Superior temporal gyrus (tissue), 1 donor: ENCODE measurements around the gene CASS4.
"Not testable (repeated sequence)": the region's sequence is repeated elsewhere in the genome, so short reads cannot be mapped to it uniquely, and the experiment has no call there.

Experiments used
- DNase-seq: peaks from one replicate; pipeline ENCODE4 v3.0.0-alpha.2; 2016; ENCODE audit errors: extremely low spot score

The CASS4 gene, protein sequence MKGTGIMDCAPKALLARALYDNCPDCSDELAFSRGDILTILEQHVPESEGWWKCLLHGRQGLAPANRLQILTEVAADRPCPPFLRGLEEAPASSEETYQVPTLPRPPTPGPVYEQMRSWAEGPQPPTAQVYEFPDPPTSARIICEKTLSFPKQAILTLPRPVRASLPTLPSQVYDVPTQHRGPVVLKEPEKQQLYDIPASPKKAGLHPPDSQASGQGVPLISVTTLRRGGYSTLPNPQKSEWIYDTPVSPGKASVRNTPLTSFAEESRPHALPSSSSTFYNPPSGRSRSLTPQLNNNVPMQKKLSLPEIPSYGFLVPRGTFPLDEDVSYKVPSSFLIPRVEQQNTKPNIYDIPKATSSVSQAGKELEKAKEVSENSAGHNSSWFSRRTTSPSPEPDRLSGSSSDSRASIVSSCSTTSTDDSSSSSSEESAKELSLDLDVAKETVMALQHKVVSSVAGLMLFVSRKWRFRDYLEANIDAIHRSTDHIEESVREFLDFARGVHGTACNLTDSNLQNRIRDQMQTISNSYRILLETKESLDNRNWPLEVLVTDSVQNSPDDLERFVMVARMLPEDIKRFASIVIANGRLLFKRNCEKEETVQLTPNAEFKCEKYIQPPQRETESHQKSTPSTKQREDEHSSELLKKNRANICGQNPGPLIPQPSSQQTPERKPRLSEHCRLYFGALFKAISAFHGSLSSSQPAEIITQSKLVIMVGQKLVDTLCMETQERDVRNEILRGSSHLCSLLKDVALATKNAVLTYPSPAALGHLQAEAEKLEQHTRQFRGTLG

GRCh38 chr20:56411759-56412472 lies at the start of gene CASS4:
TSS of gene CASS4 (plus strand) at chr20:56412260. CDS start at chr20:56412459, 199 bp downstream.
- DNase-seq = no peak

DNA sequence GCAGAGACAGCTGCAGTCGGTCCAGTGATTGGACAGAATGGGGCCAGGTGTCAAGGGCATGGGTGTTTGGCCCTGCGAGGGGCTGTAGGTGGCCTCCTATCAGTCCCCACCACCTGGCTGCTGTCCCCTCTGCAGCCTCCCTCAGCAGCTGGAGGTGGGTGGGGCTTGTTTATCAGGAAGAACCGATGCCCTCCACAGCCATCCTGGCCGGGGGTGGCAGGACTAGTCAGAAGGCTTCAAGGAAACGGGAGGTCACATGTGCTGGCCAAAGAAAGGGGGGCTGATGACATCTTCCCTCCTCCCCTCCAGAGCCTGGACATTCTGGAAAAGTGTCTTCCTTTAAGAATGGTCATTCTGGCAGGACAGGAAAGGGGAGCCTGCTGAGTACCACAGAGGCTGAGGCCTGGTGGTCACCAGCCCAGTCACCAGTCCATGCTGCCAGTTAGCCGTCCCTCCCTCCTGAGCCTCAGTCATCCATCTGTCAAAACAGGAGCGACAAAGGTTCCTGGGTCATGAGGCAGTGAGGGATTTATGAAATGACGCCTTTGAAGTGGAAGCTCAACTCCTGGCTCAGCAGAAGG lies 49.1 kb upstream of the CASS4 start:
- DNase-seq = no peak

DNA sequence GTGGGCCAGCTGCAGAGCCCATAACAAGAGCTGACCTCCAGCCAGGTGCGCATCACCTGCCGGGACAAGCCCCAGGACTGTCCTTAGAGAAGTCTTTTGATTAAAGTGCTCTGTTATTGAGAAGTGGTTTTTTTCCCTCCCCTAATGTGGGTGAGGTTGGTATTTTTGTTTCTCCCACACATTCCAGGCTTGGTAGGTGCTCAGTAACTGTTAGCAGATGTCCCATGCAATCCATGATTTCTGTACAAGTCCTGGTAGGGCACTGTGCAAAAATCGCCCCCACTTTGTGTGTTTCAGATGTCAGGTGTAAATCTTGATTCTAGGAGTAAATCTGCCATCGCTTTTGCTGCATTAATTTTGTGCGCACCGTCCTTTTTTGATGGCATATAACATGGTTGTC lies 48.6 kb upstream of the CASS4 start:
- no peak for DNase-seq

DNA sequence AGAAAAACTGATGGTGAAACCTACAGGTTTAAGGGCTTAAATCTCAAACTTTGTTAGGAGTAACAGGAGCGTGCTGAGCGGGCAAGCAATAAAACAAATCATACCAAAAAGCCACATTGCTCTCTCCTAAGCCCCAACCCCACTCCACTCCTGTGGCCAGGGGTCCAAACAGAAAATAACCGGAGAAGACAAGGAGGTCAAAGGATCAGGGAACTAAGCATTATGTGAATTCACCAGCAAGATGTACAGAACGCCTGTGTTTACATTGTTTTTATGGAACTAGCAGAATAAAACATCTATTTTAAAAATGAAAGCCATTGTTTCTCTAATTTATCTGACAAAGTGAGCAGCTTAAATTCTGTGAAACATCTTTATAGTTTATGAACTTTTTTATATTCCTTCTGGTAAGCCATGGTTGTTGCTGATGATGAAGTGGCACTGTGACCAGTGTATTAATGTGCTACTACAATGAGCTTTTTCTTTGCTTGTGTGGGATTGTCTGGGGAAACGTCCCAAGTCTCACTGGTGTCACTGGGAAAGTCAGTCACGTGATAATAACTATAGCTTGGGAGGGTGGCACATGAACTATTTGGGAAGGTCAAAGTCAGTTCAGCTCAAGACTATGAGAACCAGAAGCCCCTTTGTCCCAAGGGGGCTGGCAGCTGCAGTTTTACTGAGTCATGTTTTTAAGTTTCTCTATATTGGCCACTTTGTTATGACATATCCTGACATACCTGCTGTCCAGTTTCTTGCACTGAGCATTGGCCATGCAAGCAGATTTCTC lies 43.5 kb upstream of the CASS4 start:
- peak; percentile 80 for DNase-seq

- no peak for DNase-seq
Observed at GRCh38 chr20:56369179-56369578, 42.9 kb upstream of the CASS4 start.

DNA sequence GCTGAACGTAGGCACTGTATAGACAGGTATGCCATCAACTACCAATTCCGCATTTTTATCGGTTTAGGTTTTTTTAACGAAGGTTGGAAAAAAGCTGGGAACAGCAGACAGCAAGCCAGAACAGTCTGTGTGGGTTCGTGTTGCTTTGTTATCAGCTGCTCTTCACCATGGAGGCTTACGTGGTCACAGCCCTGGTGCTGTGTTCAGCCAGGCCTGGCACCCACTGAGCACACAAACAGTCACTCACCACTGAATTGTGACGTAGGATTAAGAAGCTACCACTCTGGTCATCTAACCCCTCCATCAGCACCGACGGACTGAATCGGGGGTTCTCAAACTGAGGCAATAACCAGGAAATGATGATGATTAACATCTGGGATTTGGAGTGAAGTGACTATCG lies 40.1 kb upstream of the CASS4 start:
- no peak for DNase-seq

DNA sequence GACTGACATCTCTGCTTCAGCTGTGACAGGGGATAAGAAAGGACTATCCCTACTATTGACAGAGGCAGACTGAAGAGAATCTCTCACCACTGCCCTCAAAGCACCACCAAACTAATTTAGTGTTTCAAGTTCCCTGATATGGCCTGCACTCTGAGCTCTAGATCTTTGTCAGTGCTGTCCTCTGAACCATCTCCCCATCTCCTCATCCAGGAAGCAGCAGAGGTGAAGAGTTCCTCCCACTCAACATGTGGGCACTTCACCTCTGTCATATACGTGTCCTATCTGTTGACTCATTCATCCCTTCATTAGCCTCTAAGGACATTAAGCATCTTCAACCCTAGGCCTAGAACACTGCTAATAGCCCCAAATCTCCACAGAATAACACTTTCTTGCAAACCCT lies 39.2 kb upstream of the CASS4 start:
- no peak for DNase-seq

GRCh38 chr20:56373942-56374341 lies 38.1 kb upstream of the CASS4 start:
- DNase-seq = no peak

GRCh38 chr20:56376331-56376730 lies 35.7 kb upstream of the CASS4 start:
- no peak for DNase-seq

DNA sequence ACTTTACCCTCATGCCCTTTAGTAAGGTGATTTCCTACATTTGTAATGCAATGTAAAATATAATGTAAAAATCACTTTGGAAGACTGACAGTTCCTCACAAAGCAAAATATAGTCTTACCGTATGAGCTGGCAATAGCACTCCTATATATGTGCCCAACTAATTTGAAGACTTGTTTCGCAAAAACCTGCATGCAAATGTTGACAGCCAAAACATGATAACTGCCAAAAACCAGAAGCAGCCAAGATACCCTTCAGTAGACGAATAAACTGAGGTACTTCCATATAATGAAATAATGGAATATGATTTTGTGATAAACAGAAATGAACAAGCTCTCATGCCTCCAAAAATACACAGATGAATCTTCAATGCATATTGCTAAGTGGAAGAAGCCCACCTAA lies 33.7 kb upstream of the CASS4 start:
- no peak for DNase-seq

GRCh38 chr20:56380375-56380774 lies 31.7 kb upstream of the CASS4 start:
- DNase-seq = no peak

- DNase-seq = no peak
Observed at GRCh38 chr20:56381501-56381900, 30.6 kb upstream of the CASS4 start.

GRCh38 chr20:56382696-56383095 lies 29.4 kb upstream of the CASS4 start:
- no peak for DNase-seq

- DNase-seq = no peak
Observed at GRCh38 chr20:56383334-56383733, 28.7 kb upstream of the CASS4 start.

DNA sequence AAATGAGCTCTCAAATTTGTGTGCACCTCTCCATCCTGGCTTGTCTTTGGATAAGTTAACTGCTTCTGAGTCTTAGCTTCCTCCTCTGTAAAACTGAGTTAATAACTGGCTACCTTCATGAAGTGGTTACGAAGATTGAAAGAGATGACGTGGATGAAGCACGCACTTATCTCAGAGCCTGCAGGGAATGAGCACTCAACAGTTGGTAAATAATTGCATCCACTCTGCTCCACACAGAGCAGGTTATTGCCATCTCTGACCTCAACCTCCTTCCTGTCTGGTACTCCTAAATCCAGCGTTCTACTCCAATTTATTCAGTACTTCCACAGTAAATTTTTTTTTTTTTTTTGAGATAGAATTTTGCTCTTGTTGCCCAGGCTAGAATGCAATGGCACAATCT lies 26.9 kb upstream of the CASS4 start:
- DNase-seq = no peak

GRCh38 chr20:56386219-56386618 lies 25.8 kb upstream of the CASS4 start:
- no peak for DNase-seq

DNA sequence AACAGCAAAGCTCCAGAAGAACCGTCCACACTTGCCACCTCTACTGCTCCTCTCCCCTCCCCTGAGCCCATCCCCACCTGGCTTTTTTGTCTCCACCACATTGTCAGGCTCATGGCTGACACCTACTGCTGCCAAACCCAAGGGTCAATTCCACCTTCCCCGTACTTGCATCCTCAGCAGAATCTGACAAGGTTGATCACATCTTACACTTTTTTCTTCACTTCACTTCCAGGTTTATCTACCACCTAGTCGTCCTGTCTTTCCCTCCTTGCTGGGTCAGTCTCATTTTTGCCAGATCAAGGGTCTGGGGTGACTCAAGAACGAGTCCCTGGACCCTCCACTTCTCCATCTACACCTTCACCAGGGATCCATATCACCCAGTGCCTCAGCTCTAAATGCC lies 23.2 kb upstream of the CASS4 start:
- no peak for DNase-seq

DNA sequence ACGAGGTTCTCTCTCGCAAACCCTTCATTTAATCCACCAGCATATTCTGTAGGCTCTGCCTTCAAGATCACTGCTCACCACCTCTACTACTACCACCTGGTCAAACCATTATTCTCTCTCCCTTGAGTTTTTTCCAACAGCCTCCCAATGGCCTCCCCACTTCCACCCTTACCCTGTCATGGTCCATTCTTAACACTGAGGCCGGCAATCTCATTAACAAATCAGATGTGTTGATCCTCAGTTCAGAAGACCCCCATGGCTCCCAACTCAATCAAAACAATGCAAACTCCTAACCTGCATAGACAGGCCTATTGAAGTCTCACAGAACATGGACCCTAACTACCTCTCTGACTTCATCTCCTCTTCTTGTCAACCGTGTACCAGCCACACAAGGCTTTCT lies 22.3 kb upstream of the CASS4 start:
- DNase-seq = no peak

- not testable (repeated sequence) for DNase-seq
Observed at GRCh38 chr20:56390396-56390795, 21.7 kb upstream of the CASS4 start.

DNA sequence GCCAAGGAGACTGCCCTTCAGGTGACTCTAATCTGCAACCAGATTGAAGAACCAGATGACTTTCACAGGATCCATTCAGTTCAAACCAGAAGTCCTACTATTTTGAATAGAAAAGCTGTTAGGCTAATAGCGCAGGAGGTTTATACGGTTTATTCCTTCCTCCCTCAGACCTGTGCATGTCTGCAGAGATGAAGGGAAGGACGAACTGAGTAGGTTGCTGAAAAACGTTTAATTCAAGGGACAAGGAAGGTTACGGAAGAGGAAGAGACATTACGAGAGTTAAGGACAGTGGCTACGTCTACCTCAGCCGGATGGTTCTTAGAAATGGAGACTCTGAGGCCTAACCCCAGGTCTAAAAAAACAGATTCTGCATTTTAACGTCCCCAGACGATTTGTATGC lies 21.0 kb upstream of the CASS4 start:
- DNase-seq = no peak

DNA sequence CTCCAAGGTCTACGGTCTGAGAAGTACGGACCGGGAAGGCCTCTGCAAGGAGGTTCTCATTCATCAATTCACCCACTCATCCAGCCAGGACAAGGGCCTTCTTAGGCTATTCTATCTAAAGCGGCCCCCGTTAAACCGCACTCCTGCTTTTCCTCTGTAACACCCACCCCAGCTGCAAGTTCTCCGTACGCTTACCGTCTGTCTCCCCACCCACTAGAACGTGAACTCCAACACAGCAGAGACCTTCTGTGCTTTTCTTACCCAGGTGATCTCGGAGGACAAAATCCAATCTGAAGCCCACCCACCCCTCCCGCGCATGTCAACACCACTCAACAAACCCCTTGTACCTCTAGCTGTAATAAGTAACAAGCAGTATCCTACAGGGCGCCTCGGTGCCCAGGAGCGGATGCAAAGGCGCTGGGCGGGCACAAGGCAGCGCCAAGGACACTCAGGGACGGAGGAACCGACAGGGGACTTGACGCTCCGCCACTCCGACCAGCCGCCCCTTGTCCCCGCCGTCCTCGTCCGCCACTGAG lies 20.4 kb upstream of the CASS4 start:
- no peak for DNase-seq
